Calu3 (cell line): ENCODE data around the gene RNF182. TPM values are rescaled to one million over a fixed set of nuclear protein-coding genes. Genes with fewer than 3 reads are reported as not detected.

Experiments used
- BruUV-seq: library from RNA; stranded (reverse); fragments of 400-500 nt; replicated peaks from 2 replicates; lab custom pipeline; 2021; lab: Mats Ljungman, UMichigan
- CTCF ChIA-PET: fragments of 300-600 bp; sonication (Branson Sonifier 250); formaldehyde crosslinking; loops from one replicate; lab custom pipeline; 2022; ENCODE audit warnings: antibody characterized with exemption; lab: Charles Lee
- DNase-seq: peaks from one replicate; pipeline ENCODE4 v3.0.0; 2022
- H3K27ac Mint-ChIP-seq: one replicate; pipeline ENCODE4 v1.8.0; 2022; ENCODE audit warnings: mixed read lengths; ENCODE audit not compliant: unreplicated experiment
- H3K27me3 Mint-ChIP-seq: one replicate; pipeline ENCODE4 v1.8.0; 2022; ENCODE audit warnings: mixed read lengths; ENCODE audit not compliant: unreplicated experiment
- H3K36me3 Mint-ChIP-seq: one replicate; pipeline ENCODE4 v1.8.0; 2022; ENCODE audit warnings: mild to moderate bottlenecking, moderate library complexity, mixed read lengths; ENCODE audit not compliant: insufficient read depth, unreplicated experiment
- H3K4me1 Mint-ChIP-seq: one replicate; pipeline ENCODE4 v1.8.0; 2022; ENCODE audit warnings: mild to moderate bottlenecking, low read depth, mixed read lengths; ENCODE audit not compliant: unreplicated experiment
- H3K4me3 Mint-ChIP-seq: one replicate; pipeline ENCODE4 v1.8.0; 2022; ENCODE audit warnings: mild to moderate bottlenecking, low read depth, moderate library complexity, mixed read lengths; ENCODE audit not compliant: unreplicated experiment
- H3K9me3 Mint-ChIP-seq: one replicate; pipeline ENCODE4 v1.8.0; 2022; ENCODE audit warnings: low read depth, mixed read lengths; ENCODE audit not compliant: unreplicated experiment
- intact Hi-C: fragments of 100-400 bp; cut with micrococcal nuclease; formaldehyde crosslinking; loops from one replicate; pipeline ENCODE4 v1.10.0; 2022; ENCODE audit not compliant: unreplicated experiment
- total RNA-seq: library from RNA; stranded (reverse); gene quantifications from 2 replicates; pipeline ENCODE4 v1.2.3, GENCODE V29; 2022
- TF ChIP-seq, protein P1 (sequence below): fragments of 200-600 bp; IDR thresholded peaks from one replicate; pipeline ENCODE4 v1.8.0; 2022; ENCODE audit warnings: antibody characterized with exemption; ENCODE audit not compliant: unreplicated experiment

The RNF182 gene
- total RNA-seq, 1 experiment from 2014 or later: 1.1 TPM

GRCh38 chr6:13989496-13990144, 64.9 kb downstream of the RNF182 start:
- Mint-ChIP-seq H3K27ac (no peak overlapping the region), H3K36me3 (no peaks in the 10 kb centered on the region), H3K4me1 (no peaks in the 10 kb centered on the region), H3K4me3 (no peak overlapping the region), H3K27me3 (peaks cover 36% of the 10 kb centered on the region), H3K9me3 (peaks cover 3% of the 10 kb centered on the region)
- intact Hi-C loops: no loop called here
- DNase-seq: no peak
- CTCF ChIA-PET: no interaction called here
- no TSS peak for BruUV-seq
- TF ChIP-seq, protein P1, sequence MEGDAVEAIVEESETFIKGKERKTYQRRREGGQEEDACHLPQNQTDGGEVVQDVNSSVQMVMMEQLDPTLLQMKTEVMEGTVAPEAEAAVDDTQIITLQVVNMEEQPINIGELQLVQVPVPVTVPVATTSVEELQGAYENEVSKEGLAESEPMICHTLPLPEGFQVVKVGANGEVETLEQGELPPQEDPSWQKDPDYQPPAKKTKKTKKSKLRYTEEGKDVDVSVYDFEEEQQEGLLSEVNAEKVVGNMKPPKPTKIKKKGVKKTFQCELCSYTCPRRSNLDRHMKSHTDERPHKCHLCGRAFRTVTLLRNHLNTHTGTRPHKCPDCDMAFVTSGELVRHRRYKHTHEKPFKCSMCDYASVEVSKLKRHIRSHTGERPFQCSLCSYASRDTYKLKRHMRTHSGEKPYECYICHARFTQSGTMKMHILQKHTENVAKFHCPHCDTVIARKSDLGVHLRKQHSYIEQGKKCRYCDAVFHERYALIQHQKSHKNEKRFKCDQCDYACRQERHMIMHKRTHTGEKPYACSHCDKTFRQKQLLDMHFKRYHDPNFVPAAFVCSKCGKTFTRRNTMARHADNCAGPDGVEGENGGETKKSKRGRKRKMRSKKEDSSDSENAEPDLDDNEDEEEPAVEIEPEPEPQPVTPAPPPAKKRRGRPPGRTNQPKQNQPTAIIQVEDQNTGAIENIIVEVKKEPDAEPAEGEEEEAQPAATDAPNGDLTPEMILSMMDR: no peak

DNA sequence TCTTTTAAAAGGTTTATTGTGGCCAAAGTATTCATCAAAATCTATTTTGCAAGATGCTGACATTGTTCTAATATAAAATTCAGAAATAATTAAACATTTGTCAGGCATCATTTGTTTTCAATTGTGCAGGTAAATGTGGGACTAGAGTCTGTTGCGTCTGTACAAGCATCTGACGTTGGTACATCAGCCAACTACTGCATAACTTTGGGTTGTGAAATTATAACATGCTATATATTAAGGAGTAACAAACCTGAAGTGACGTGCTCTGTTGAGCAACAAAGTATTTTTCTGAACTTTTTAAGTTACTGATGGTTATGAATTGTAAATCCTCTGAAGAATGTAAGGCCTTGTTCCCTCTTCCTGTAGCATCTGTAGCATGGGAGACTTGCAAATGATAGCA, 66.0 kb downstream of the RNF182 start:
- no TSS peak for BruUV-seq
- H3K9me3 Mint-ChIP-seq: peaks cover 3% of the 10 kb centered on the region
- TF ChIP-seq, protein P1: no peak
- H3K4me3 Mint-ChIP-seq: no peak overlapping the region
- H3K36me3 Mint-ChIP-seq: no peaks in the 10 kb centered on the region
- DNase-seq: no peak
- intact Hi-C loops: no loop called here
- CTCF ChIA-PET: no interaction called here
- H3K4me1 Mint-ChIP-seq: no peaks in the 10 kb centered on the region
- H3K27me3 Mint-ChIP-seq: peaks cover 32% of the 10 kb centered on the region
- H3K27ac Mint-ChIP-seq: no peak overlapping the region

GRCh38 chr6:13991393-13991792, 66.6 kb downstream of the RNF182 start:
- CTCF ChIA-PET: no interaction called here
- H3K4me1 Mint-ChIP-seq: no peaks in the 10 kb centered on the region
- peaks cover 26% of the 10 kb centered on the region for H3K27me3 Mint-ChIP-seq
- DNase-seq: no peak
- no peak overlapping the region for H3K4me3 Mint-ChIP-seq
- BruUV-seq: no TSS peak
- H3K36me3 Mint-ChIP-seq: no peaks in the 10 kb centered on the region
- H3K9me3 Mint-ChIP-seq: peaks cover 3% of the 10 kb centered on the region
- intact Hi-C loops: no loop called here
- no peak overlapping the region for H3K27ac Mint-ChIP-seq
- TF ChIP-seq, protein P1: no peak

- BruUV-seq: no TSS peak
- no peak for DNase-seq
- H3K9me3 Mint-ChIP-seq: peaks cover 3% of the 10 kb centered on the region
- CTCF ChIA-PET: no interaction called here
- H3K4me3 Mint-ChIP-seq: no peak overlapping the region
- no peaks in the 10 kb centered on the region for H3K4me1 Mint-ChIP-seq
- TF ChIP-seq, protein P1: no peak
- H3K36me3 Mint-ChIP-seq: no peaks in the 10 kb centered on the region
- intact Hi-C loops: no loop called here
- peaks cover 25% of the 10 kb centered on the region for H3K27me3 Mint-ChIP-seq
- H3K27ac Mint-ChIP-seq: no peak overlapping the region
Measured at GRCh38 chr6:13992417-13993055, 67.8 kb downstream of the RNF182 start.
